Measurements from ENCODE around the gene NPR3. TPM values are rescaled to one million over a fixed set of nuclear protein-coding genes. Genes with fewer than 3 reads are reported as not detected.

NPR3 gene
- total RNA-seq, 1 donor from 2014 or later: 59.3 TPM

DNA sequence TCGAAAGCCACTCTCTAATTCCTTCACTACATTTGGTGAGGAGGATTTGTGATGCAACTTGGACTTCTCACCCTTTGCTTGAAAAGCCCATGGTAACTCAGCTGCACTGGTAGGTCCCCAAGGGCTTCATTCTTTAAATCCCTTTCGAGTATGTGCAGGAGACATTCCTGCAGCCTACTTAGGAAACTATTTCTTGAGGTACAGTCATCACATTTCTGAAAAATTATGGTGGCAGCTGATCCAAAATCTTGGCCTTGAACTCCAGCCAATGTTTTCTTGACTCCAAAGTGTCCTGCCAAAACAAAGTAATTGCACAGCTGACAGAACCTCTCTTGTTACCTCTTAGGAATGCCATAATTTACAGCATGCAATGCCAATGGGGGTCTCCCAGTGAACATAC lies 99.7 kb downstream of the NPR3 start:
- peak; percentile 73 for DNase-seq

- DNase-seq: no peak
These were observed 101.3 kb downstream of the NPR3 start for GRCh38 chr5:32812399-32812798.

GRCh38 chr5:32814141-32814540 lies 103.0 kb downstream of the NPR3 start:
- DNase-seq: no peak

GRCh38 chr5:32814620-32815019 lies 103.5 kb downstream of the NPR3 start:
- DNase-seq: no peak

DNA sequence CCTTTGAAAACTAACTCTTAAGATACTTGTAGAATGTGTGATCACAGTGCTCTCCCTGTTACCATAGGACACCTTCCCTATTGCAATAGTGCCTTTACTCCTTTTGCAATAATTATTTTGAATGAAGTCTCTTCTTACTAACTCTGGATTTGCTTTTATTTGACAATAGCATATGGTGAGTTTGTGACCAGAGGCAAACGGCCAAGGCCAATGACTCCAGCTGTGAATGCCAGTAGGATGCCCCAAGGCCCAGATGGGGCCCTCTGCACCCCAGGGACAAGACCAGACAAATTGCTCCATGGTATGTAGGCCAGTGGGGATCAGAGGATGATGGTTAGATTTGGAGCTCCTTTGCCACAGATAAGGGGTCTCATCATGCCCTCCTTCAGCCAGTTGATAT lies 116.9 kb downstream of the NPR3 start:
- DNase-seq: no peak

DNA sequence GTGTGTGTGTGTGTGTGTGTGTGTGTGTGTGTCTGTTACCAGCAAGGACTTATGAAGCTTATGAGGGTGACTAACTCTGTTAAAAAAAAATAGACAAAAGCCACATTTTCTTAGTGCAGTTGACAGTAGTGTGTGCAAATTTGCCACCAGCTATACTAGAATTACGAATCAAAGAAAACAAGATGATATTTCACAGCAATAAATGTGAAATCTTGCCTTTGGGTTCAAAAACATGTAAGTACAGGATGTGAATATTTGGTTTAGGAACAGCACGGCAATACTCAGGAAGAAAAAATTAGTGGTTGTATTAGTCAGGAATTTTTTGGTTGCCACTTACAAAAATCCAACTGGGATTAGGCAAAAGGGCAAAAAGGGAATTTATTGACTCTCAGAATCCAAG lies 117.4 kb downstream of the NPR3 start:
- DNase-seq: no peak

GRCh38 chr5:32831624-32832023 lies 120.5 kb downstream of the NPR3 start:
- DNase-seq: no peak

GRCh38 chr5:32833127-32833526 lies 122.0 kb downstream of the NPR3 start:
- DNase-seq: no peak

DNA sequence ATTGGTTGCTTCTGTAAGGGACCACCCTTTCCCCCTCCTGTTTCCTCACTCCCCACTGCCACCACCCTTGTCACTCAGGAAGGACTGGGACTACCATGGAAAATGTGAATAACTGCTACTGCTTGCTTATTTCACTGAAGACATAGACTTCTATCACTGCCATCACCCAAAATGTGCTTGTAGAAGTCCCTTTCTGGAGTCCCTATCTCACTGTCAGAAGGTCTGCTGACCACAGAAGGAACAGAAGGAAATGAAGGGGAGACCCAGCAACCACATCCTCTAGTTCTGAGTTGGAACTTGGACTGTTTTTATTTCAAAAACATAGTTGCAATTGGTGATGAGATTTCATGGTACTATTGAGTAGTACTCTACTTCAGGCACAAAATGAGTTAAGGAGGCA lies 122.5 kb downstream of the NPR3 start:
- DNase-seq: no peak

- no peak for DNase-seq
These were observed 123.1 kb downstream of the NPR3 start for GRCh38 chr5:32834251-32834650.

GRCh38 chr5:32836176-32836575 lies 125.1 kb downstream of the NPR3 start:
- no peak for DNase-seq

- no peak for DNase-seq
These were observed 126.1 kb downstream of the NPR3 start for GRCh38 chr5:32837211-32837610.

GRCh38 chr5:32839106-32839505 lies 128.0 kb downstream of the NPR3 start:
- DNase-seq: no peak

GRCh38 chr5:32840606-32841005 lies 129.5 kb downstream of the NPR3 start:
- no peak for DNase-seq

Other genes starting within 250 kb of the NPR3 start
- 252 TPM for gene SUB1, start 125.8 kb upstream of the NPR3 start, total RNA-seq

Data from tongue (tissue), 2 donors.